Activated CD8-positive, alpha-beta T cell treated with anti-CD3 and anti-CD28 coated beads, Interleukin-2, amount 10 ng/mL, durations not matched to agents 7 days and 5 days (primary cell): ENCODE data around the gene HPN. TPM values are rescaled to one million over a fixed set of nuclear protein-coding genes. Genes with fewer than 3 reads are reported as not detected.

Source experiments
- ATAC-seq: fragments of 150-1000 bp; cut with Tn5 transposase; one replicate; pipeline ENCODE4 v1.10.0; 2021; ENCODE audit warnings: moderate library complexity
- CTCF ChIA-PET: fragments of 350-600 bp; sonication (Branson Sonifier 250); formaldehyde crosslinking; loops from one replicate; lab custom pipeline; 2021; ENCODE audit warnings: antibody characterized with exemption; lab: Charles Lee
- POLR2A ChIA-PET: fragments of 350-600 bp; sonication (Branson Sonifier 250); formaldehyde crosslinking; loops from one replicate; lab custom pipeline; 2021; ENCODE audit warnings: antibody characterized with exemption; lab: Charles Lee
- DNase-seq: peaks from one replicate; pipeline ENCODE4 v3.0.0-alpha.2; 2020
- H3K27ac Mint-ChIP-seq: one replicate; pipeline ENCODE4 v1.8.0; 2021; ENCODE audit warnings: mild to moderate bottlenecking, mixed read lengths
- H3K27me3 Mint-ChIP-seq: one replicate; pipeline ENCODE4 v1.8.0; 2021; ENCODE audit warnings: low read depth, mixed read lengths
- H3K36me3 Mint-ChIP-seq: one replicate; pipeline ENCODE4 v1.8.0; 2021; ENCODE audit warnings: low read depth, mixed read lengths
- H3K4me1 Mint-ChIP-seq: one replicate; pipeline ENCODE4 v1.8.0; 2021; ENCODE audit warnings: low read depth, mixed read lengths
- H3K4me3 Mint-ChIP-seq: one replicate; pipeline ENCODE4 v1.8.0; 2021; ENCODE audit warnings: mild to moderate bottlenecking, mixed read lengths
- H3K9me3 Mint-ChIP-seq: one replicate; pipeline ENCODE4 v1.8.0; 2022; ENCODE audit warnings: mixed read lengths; ENCODE audit not compliant: insufficient read depth
- total RNA-seq, 2 experiments: library from RNA; stranded (reverse); gene quantifications; one replicate each; pipeline ENCODE4 v1.2.3, GENCODE V29; 2021

HPN gene
- total RNA-seq, 2 experiments from 2014 or later, result not detected

DNA sequence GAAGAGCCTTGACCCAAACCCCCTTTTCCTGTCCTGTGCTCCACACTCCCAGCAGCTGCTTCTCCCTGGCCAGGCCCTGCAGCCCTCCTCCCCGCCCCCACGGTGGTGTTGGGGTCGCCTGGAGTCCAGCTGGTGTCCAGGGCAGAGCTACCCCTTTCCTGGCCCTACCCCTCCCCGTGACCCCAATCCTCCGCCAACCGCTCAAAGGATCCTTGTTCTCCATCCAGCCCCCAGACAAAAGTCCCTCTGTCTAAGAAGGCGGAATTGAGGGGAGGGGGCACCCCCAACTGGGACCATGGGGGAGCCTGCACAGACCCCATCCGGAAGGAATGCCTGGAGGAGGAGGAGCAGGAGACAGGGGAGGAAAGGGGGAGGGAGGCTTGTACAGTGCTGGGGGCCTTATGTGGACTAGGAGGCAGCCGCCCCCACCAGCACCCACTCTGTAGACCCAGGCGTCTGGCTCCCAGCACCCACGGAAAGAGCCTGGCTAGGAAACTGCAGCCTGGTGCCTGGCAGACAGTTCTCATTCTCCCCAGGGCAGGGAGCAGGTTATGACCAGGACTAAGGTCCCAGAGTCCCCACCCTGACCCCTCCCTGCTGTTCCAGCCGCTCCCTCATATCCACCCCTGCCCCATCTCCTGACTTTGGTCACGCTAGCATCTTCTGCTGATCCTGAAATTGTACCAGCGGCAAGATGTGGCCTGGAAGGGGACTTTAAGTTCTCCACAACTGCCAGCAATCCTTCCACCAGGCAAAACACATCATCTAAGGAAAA lies 73.8 kb downstream of the HPN start, which contains the start of gene FXYD3:
TSS of gene FXYD3 (plus strand) at position 647 of the 775 bp plus-strand sequence. CDS start 3,554 bp downstream, outside the sequence.
- H3K27me3 Mint-ChIP-seq, result no peaks in the 10 kb centered on the region
- no peak for DNase-seq
- CTCF ChIA-PET, result interaction anchor here (0.8 to 1.4 kb wide), 7 partner anchors 9 to 150 kb away, joined by 3 to 8 read pairs (median 4); no protein-coding TSS in a partner anchor
- no peaks in the 10 kb centered on the region for H3K36me3 Mint-ChIP-seq
- no peak within 1 kb of the TSS for H3K27ac Mint-ChIP-seq
- H3K4me1 Mint-ChIP-seq, result peaks cover 6% of the 10 kb centered on the region
- POLR2A ChIA-PET, result no interaction called here
- H3K9me3 Mint-ChIP-seq, result no peaks in the 10 kb centered on the region
- H3K4me3 Mint-ChIP-seq, result no peak within 1 kb of the TSS
- ATAC-seq, result no peak

Other genes starting within 250 kb of the HPN start
- 1 to 10 TPM; 4.1 TPM for gene ZNF30, start 114.8 kb upstream of the HPN start, total RNA-seq
- gene ZNF792, start 77.5 kb upstream of the HPN start, total RNA-seq, result 10 to 100 TPM; 13.7 to 14.2 TPM
- 10 to 100 TPM; 76.2 to 81.8 TPM for gene GRAMD1A, start 41.4 kb upstream of the HPN start, total RNA-seq
- under 1 TPM; 0.37 to 0.57 TPM for gene SCN1B, start 11.3 kb upstream of the HPN start, total RNA-seq
- not detected for gene FXYD3, start 74.1 kb downstream of the HPN start, total RNA-seq
- under 1 TPM; 0.13 TPM for gene LGI4, start 93.3 kb downstream of the HPN start, total RNA-seq
- 1 to 10 TPM; 1.3 to 1.4 TPM for gene FXYD1, start 97.1 kb downstream of the HPN start, total RNA-seq
- 1 to 10 TPM; 4.1 to 5.2 TPM for gene FXYD7, start 101.5 kb downstream of the HPN start, total RNA-seq
- gene FXYD5, start 113.0 kb downstream of the HPN start, total RNA-seq, result 100 to 1,000 TPM; 338 to 384 TPM
- gene FAM187B, start 187.0 kb downstream of the HPN start, total RNA-seq, result not detected
- gene LSR, start 207.3 kb downstream of the HPN start, total RNA-seq, result 10 to 100 TPM; 25.5 to 25.9 TPM
- 100 to 1,000 TPM; 125 to 138 TPM for gene USF2, start 227.2 kb downstream of the HPN start, total RNA-seq
- gene HAMP, start 240.8 kb downstream of the HPN start, total RNA-seq, result under 1 TPM; 0.50 to 0.63 TPM